Brain pericyte (primary cell): Measurements from ENCODE around the gene PTGER1.
"Not testable (repeated sequence)": the region's sequence is repeated elsewhere in the genome, so short reads cannot be mapped to it uniquely, and the experiment has no call there.

ENCODE experiments used
- DNase-seq: peaks from one replicate; pipeline ENCODE4 v3.0.0-alpha.2; 2012; ENCODE audit warnings: low read depth, low spot score

PTGER1 gene

GRCh38 chr19:14475251-14476073 lies at the start of gene PTGER1:
Gene PTGER1, minus strand, starts transcription at chr19:14475354. Its CDS starts 1,034 bp downstream, at chr19:14474320.
- no peak for DNase-seq

DNA sequence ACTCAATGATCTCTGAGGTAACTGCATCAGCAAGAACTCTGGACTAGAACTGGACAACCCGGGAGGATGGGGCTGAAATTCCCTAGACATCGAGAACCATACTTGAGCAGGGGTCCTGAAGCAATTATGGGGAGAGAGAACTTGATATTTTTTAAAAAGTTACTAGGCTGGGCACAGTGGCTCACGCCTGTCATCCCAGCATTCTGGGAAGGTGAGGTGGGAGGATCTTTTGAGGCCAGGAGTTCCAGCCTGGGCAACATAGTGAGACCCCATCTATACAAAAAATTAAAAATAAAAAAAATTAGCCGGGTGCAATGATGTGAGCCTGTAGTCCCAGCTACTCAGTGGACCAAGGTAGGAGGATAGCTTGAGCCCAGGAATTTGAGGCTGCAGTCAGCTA lies 45.4 kb upstream of the PTGER1 start:
- no peak for DNase-seq

DNA sequence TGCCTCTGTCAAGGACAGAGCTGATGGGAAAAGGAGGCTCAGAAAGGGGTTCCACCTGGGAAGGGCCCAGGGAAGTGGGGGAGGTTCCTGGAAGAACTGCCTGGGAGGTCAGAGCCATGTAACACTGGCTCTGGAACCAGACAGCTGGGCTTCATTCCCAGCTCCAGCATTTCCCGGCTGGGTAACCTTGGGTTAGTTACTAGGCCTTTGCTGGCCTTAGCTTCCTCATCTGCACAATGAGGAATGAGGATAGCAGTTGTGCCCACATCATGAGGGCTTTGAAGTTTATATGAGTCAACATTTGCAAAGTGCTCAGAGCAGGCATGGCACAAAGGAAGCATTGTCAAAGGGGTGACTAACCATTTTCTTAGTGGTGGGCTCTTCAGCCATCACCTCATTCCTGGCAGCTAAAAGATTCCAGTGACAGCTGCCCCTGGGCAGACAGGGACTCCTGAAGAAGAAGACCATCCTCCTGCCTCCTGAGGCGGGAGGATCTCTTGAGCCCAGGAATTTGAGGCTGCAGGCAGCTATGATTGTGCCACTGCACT lies 44.8 kb upstream of the PTGER1 start:
- no peak for DNase-seq

DNA sequence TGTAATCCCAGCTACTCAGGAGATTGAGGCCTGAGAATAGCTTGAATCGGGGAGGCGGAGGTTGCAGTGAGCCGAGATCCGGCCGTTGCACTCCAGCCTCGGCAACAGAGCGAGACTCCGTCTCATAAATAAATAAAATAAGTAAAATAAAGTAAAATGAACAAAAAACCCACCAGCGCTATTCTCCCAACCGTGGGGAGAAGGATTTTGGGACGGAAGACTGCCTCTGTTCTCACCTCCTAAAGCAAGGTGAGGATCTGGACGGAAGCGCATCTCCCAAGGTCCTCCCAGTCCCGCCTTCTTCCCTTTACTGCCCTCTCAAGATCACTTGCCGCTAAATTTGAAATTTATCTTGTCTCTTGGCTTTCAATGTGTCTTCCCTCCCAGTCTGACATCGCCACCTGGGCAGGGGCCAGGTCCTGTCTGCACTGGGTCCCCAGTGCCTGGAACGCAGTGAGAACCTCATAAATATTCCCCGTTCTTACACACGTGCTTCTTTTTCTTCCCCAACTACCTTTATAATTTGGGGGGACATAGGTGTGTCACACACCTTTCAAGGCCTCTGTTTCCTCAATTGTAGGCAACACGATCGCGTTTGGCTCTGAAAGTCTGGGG lies 44.2 kb upstream of the PTGER1 start:
- DNase-seq = no peak

- peak; percentile 41 for DNase-seq
Observed at GRCh38 chr19:14517840-14518505, 42.8 kb upstream of the PTGER1 start, which contains the start of gene DNAJB1. Gene DNAJB1, minus strand, starts transcription at chr19:14518397. Its CDS starts 48 bp downstream, at chr19:14518349.

- DNase-seq = no peak
Observed at GRCh38 chr19:14517446-14517839, 42.3 kb upstream of the PTGER1 start.

- no peak for DNase-seq
Observed at GRCh38 chr19:14516746-14517438, 41.7 kb upstream of the PTGER1 start.

DNA sequence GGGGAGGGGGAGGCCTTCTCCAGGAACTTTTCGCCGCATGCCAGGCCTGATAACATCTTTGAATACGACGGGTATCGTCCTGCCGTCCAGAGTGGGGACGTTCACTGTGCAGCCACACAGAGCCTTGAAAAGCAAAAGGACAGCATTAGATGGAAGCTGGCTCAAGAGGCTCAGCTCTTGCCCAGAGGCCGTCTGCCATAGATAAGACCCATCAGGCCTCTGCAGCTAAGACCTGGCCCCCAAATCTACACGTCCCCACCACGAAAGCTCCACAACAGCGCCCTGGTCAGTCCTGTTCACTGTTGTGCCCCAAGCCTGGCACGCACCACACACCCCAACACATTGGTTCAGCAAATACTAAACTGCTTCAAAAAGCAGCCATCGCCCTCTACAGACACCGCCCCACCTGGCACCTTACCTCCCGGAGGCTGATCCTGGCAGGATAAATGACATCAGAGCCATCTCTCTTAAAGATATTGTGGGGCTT lies 40.9 kb upstream of the PTGER1 start:
- DNase-seq = no peak

DNA sequence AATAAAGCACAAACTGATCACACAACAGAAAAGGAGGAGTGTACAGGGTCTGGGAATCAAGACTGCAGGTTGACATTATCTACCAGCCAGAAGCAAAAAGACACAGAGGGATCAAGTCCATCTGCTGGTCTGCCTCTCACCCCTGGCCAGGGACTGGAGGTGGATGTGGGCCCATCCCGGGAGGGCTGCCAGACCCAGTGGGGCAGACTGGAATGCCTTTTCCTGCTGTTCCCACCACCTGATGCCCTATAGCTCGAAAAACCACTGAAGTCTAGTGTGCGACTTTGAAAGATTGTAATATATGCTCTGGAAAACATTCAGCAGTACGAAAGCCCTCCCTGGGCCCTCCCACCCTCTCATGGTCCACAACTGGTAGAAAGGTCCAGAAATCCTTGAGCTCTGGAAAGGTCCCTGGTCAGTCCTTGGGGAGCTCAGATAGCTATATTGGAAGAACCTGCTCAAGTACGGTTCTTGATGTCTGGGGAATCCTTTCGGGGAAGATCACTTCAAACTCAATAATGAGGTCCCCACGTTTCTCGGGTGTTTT lies 40.4 kb upstream of the PTGER1 start:
- DNase-seq = no peak

GRCh38 chr19:14514215-14514863 lies 39.2 kb upstream of the PTGER1 start:
- no peak for DNase-seq

GRCh38 chr19:14512406-14512961 lies 37.3 kb upstream of the PTGER1 start:
- no peak for DNase-seq

DNA sequence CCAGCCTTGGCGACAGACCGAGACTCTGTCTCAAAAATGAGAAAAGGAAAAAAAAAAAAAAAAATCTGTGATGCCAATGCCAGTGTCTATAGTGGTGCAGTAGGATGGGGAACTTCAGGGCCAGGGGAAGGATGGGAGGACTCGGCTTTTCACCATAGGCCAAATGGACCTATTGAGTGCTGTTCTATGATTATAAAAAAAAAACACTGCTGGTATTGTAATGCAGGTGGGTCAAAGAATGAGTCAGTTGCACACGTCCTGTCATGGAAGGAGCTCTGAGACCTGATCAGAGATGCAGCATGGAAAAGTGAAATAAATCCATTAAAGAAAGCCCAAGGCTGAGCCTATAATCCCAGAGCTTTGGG lies 36.1 kb upstream of the PTGER1 start:
- DNase-seq = no peak

DNA sequence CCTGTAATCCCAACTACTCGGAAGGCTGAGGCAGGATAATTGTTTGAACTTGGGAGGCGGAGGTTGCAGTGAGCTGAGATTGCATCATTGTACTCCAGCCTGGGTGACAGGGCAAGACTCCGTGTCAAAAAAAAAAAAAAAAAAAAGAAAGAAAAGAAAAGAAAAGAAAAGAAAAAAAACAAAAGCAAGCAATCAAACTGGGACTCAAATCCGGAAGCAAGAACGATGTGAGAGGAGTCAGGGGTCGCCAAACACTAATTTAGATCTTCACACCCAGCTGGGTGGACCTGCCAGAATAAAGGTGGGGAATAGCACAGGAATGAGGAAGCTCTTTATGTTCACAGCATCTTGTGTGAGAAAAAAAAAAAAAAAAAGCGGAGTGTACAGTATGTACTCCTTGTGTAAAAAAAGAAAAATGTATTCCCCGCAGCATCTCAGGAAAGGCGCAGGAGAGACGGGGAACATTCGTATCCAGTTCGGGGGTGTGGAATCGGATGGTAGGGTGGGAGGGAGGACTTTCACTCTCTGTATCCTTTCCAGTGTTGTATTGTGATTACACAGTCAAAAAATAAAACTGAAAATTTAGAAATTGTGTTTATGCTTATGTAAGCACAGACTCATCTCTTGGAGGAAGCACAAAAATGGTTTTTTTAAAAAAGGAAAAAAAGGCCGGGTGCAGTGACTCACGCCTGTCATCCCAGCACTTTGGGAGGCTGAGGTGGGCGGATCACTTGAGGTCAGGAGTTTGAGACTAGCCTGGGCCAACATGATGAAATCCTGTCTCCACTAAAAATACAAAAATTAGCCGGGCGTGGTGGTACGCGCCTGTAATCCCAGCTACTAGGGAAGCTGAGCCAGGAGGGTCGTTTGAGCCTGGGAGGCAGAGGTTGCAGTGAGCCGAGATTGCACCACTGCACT lies 35.4 kb upstream of the PTGER1 start:
- peak; percentile 46 for DNase-seq

GRCh38 chr19:14507704-14508542 lies 32.8 kb upstream of the PTGER1 start:
- no peak for DNase-seq

DNA sequence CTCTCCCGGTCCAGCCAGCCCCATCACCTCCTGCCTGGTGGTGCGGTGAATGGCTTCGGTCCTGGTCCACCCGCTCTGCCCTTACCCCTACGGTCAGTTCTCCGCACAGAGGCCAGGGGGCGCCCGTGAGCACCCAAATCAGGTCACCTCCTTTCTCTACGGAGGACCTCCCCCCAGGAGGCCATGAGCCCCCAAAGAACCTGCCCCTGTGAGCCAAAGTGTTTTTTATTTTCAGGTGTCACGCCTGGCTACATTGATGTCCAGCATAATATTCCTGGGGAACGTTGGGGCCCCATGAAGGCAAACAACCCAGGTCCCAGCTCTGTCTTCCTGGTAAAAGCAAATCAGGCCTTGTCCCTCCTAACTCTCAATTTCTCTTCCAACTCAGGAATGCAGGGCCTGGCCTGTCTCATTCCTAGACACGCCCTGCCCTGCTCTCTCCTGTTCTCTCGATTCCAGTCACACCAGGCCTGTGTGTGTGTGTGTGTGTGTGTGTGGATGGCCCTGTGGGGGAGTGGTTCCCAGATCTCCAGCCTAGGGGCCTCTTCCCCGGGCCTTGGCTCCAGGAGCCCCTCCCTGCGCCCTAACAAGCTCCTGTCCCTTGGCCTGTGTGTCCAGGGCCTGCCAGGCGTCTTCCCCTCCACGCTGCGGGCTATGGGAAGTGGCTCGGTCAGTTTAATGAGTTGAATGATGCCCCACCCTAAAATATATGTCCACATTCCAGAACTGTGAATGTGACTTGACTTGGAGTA lies 30.5 kb upstream of the PTGER1 start:
- DNase-seq = no peak

GRCh38 chr19:14504575-14504974 lies 29.4 kb upstream of the PTGER1 start:
- DNase-seq = not testable (repeated sequence)

GRCh38 chr19:14503285-14503684 lies 28.1 kb upstream of the PTGER1 start:
- no peak for DNase-seq
